Measurements from ENCODE around the gene NR6A1. TPM values are rescaled to one million over a fixed set of nuclear protein-coding genes. Genes with fewer than 3 reads are reported as not detected.

NR6A1 gene
- polyA plus RNA-seq, 1 donor from 2014 or later, result 4.3 TPM

- no peaks in the 10 kb centered on the region for H3K9me2 ChIP-seq (ENCODE audit: insufficient read depth, low read length)
- no peak overlapping the region for H3K9ac ChIP-seq (ENCODE audit: low read length)
- no peak for TF ChIP-seq EZH2 (IDR thresholded peaks at IDR 0.05; ENCODE audit: borderline replicate concordance, insufficient read depth, low read length, poor library complexity, severe bottlenecking)
- TF ChIP-seq REST (IDR thresholded peaks at IDR 0.05; ENCODE audit: borderline replicate concordance), result no peak
- TF ChIP-seq MXI1 (conservative IDR thresholded peaks at IDR 0.05; ENCODE audit: poor library complexity, severe bottlenecking), result no peak
- no peak for TF ChIP-seq TAF1 (IDR thresholded peaks at IDR 0.05; ENCODE audit: low read depth)
- TF ChIP-seq POLR2AphosphoS5 (IDR thresholded peaks at IDR 0.05), result no peak
- TF ChIP-seq CTCF (IDR thresholded peaks at IDR 0.05; ENCODE audit: poor library complexity, severe bottlenecking), result no peak
- no peak for TF ChIP-seq SMC3 (conservative IDR thresholded peaks at IDR 0.05; ENCODE audit: poor library complexity)
- TF ChIP-seq EP300 (conservative IDR thresholded peaks at IDR 0.05; ENCODE audit: poor library complexity, severe bottlenecking), result no peak
- no peak for TF ChIP-seq RAD21 (conservative IDR thresholded peaks at IDR 0.05)
- H3F3A ChIP-seq (ENCODE audit: insufficient read depth, low read length, poor library complexity, severe bottlenecking), result no peaks in the 10 kb centered on the region
- no peaks in the 10 kb centered on the region for H4K20me1 ChIP-seq (ENCODE audit: insufficient read depth)
- no peak overlapping the region for H3K4me3 ChIP-seq (ENCODE audit: low read length)
- H3K27ac ChIP-seq (ENCODE audit: low read length), result no peak overlapping the region
- no peaks in the 10 kb centered on the region for H3K36me3 ChIP-seq (ENCODE audit: insufficient read depth, low read length)
- no peaks in the 10 kb centered on the region for H3K27me3 ChIP-seq (ENCODE audit: insufficient read depth, low read depth, low read length)
- no peaks in the 10 kb centered on the region for H3K79me2 ChIP-seq (replicated peaks; ENCODE audit: insufficient read depth, low read length)
- no peak overlapping the region for H3K4me2 ChIP-seq (ENCODE audit: low read length)
- no peak overlapping the region for H2AFZ ChIP-seq (ENCODE audit: low read depth, low read length)
- H3K9me3 ChIP-seq (ENCODE audit: low read length), result no peaks in the 10 kb centered on the region
Measured at GRCh38 chr9:124468061-124468740, 302.9 kb downstream of the NR6A1 start.

GRCh38 chr9:124467410-124468060, 303.6 kb downstream of the NR6A1 start:
- Histone ChIP-seq H3F3A (ENCODE audit: insufficient read depth, low read length, poor library complexity, severe bottlenecking) (no peaks in the 10 kb centered on the region), H3K9ac (ENCODE audit: low read length) (no peak overlapping the region), H3K27me3 (ENCODE audit: insufficient read depth, low read depth, low read length) (no peaks in the 10 kb centered on the region), H3K36me3 (ENCODE audit: insufficient read depth, low read length) (no peaks in the 10 kb centered on the region), H3K27ac (ENCODE audit: low read length) (no peak overlapping the region), H3K9me2 (ENCODE audit: insufficient read depth, low read length) (no peaks in the 10 kb centered on the region), H3K4me3 (ENCODE audit: low read length) (no peak overlapping the region), H2AFZ (ENCODE audit: low read depth, low read length) (no peak overlapping the region), H3K4me2 (ENCODE audit: low read length) (no peak overlapping the region), H3K9me3 (ENCODE audit: low read length) (no peaks in the 10 kb centered on the region), H4K20me1 (ENCODE audit: insufficient read depth) (no peaks in the 10 kb centered on the region), H3K79me2 (replicated peaks; ENCODE audit: insufficient read depth, low read length) (no peaks in the 10 kb centered on the region)
- TF ChIP-seq CTCF (IDR thresholded peaks at IDR 0.05; ENCODE audit: poor library complexity, severe bottlenecking), result no peak
- TF ChIP-seq POLR2AphosphoS5 (IDR thresholded peaks at IDR 0.05), result no peak
- TF ChIP-seq MXI1 (conservative IDR thresholded peaks at IDR 0.05; ENCODE audit: poor library complexity, severe bottlenecking), result no peak
- no peak for TF ChIP-seq EZH2 (IDR thresholded peaks at IDR 0.05; ENCODE audit: borderline replicate concordance, insufficient read depth, low read length, poor library complexity, severe bottlenecking)
- TF ChIP-seq SMC3 (conservative IDR thresholded peaks at IDR 0.05; ENCODE audit: poor library complexity), result no peak
- no peak for TF ChIP-seq EP300 (conservative IDR thresholded peaks at IDR 0.05; ENCODE audit: poor library complexity, severe bottlenecking)
- TF ChIP-seq REST (IDR thresholded peaks at IDR 0.05; ENCODE audit: borderline replicate concordance), result no peak
- TF ChIP-seq RAD21 (conservative IDR thresholded peaks at IDR 0.05), result no peak
- TF ChIP-seq TAF1 (IDR thresholded peaks at IDR 0.05; ENCODE audit: low read depth), result no peak
